G401.6 (cell line): ENCODE measurements around the gene DNAJB8.

Source experiments
- FAIRE-seq: peaks from 2 replicates; lab custom pipeline; 2012; peaks lifted over from hg19 to GRCh38; lab: Jason Lieb, UNC

DNAJB8 gene

GRCh38 chr3:128482666-128483656 is 16.3 kb upstream of the DNAJB8 start:
- FAIRE-seq, result peak; percentile 23

GRCh38 chr3:128482175-128482574 is 15.5 kb upstream of the DNAJB8 start:
- no peak for FAIRE-seq

GRCh38 chr3:128481438-128481942 is 14.8 kb upstream of the DNAJB8 start:
- no peak for FAIRE-seq

- FAIRE-seq, result no peak
These were observed 14.2 kb upstream of the DNAJB8 start for GRCh38 chr3:128480717-128481437.

- FAIRE-seq, result no peak
These were observed 13.6 kb upstream of the DNAJB8 start for GRCh38 chr3:128480278-128480677.

- FAIRE-seq, result no peak
These were observed 12.9 kb upstream of the DNAJB8 start for GRCh38 chr3:128479558-128480086.

- FAIRE-seq, result no peak
These were observed 12.2 kb upstream of the DNAJB8 start for GRCh38 chr3:128478576-128479506.

- FAIRE-seq, result no peak
These were observed 10.0 kb upstream of the DNAJB8 start for GRCh38 chr3:128476659-128477058.

GRCh38 chr3:128475355-128475754 is 8.7 kb upstream of the DNAJB8 start:
- no peak for FAIRE-seq

GRCh38 chr3:128473737-128474136 is 7.0 kb upstream of the DNAJB8 start:
- FAIRE-seq, result no peak

- FAIRE-seq, result no peak
These were observed 6.5 kb upstream of the DNAJB8 start for GRCh38 chr3:128473180-128473519.

- no peak for FAIRE-seq
These were observed 5.9 kb upstream of the DNAJB8 start for GRCh38 chr3:128472449-128473179.

GRCh38 chr3:128471720-128472119 is 5.0 kb upstream of the DNAJB8 start:
- no peak for FAIRE-seq

- FAIRE-seq, result no peak
These were observed 4.4 kb upstream of the DNAJB8 start for GRCh38 chr3:128471110-128471509.

- no peak for FAIRE-seq
These were observed 3.6 kb upstream of the DNAJB8 start for GRCh38 chr3:128470134-128470899.

GRCh38 chr3:128469556-128469955 is 2.9 kb upstream of the DNAJB8 start:
- FAIRE-seq, result no peak

- FAIRE-seq, result no peak
These were observed 2.3 kb upstream of the DNAJB8 start for GRCh38 chr3:128468791-128469527.

GRCh38 chr3:128468285-128468790 is 1.6 kb upstream of the DNAJB8 start:
- no peak for FAIRE-seq

GRCh38 chr3:128464702-128465101 is 2.0 kb downstream of the DNAJB8 start:
- no peak for FAIRE-seq
